A549 (cell line): ENCODE data around the gene CHRNA10. TPM values are rescaled to one million over a fixed set of nuclear protein-coding genes. Genes with fewer than 3 reads are reported as not detected.
"Not testable (repeated sequence)": the region's sequence is repeated elsewhere in the genome, so short reads cannot be mapped to it uniquely, and the experiment has no call there.

Experiments used
- ATAC-seq, 2 experiments: fragments of 200-7000 bp in 1 of 2; fragments of >200 bp in 1 of 2; cut with Nextera tagmentation in 1 of 2; cut with Tn5 transposase in 1 of 2; 3 replicates each; pipeline versions ENCODE4 v1.8.0 to v1.9.1; 2018 to 2020; ENCODE audit warnings: mild to moderate bottlenecking in 1 of 2, moderate library complexity in 1 of 2
- CTCF ChIA-PET: fragments of 300-600 bp; sonication (Branson Sonifier 250); formaldehyde crosslinking; extraction: SDS; loops from one replicate; lab custom pipeline; 2021; ENCODE audit warnings: antibody characterized with exemption, inconsistent platforms; lab: Yijun Ruan, JAX
- POLR2A ChIA-PET: fragments of 350-600 bp; formaldehyde crosslinking; extraction: SDS; loops from one replicate; lab custom pipeline; 2021; ENCODE audit warnings: antibody characterized with exemption, inconsistent platforms; lab: Yijun Ruan, JAX
- DNase-seq, 2 experiments: peaks; one replicate each; pipeline versions ENCODE4 v3.0.0 to v3.0.0-alpha.2; 2011 to 2016; ENCODE audit warnings: low read depth in 1 of 2, low spot score in 1 of 2
- FAIRE-seq: peaks from 2 replicates; lab custom pipeline; 2011; peaks lifted over from hg19 to GRCh38; lab: Jason Lieb, UNC
- H3K27ac ChIP-seq, 2 experiments: fragments of >200 bp; sonication (Bioruptor Twin); formaldehyde crosslinking; 3 replicates each; pipeline ENCODE4 v1.5.1; 2016 to 2017
- H3K4me1 ChIP-seq: fragments of >200 bp; sonication (Bioruptor Twin); formaldehyde crosslinking; 3 replicates; pipeline ENCODE4 v1.6.1; 2016
- H3K4me2 ChIP-seq: fragments of >200 bp; sonication (Bioruptor Twin); formaldehyde crosslinking; 3 replicates; pipeline ENCODE4 v1.6.1; 2016
- H3K4me3 ChIP-seq: fragments of >200 bp; sonication (Bioruptor Twin); formaldehyde crosslinking; 3 replicates; pipeline ENCODE4 v1.5.1; 2016
- H3K9me3 ChIP-seq: fragments of >200 bp; sonication (Bioruptor Twin); formaldehyde crosslinking; 3 replicates; pipeline ENCODE4 v1.6.1; 2016
- BCL3 ChIP-seq: fragments of >200 bp; sonication (Bioruptor Twin); formaldehyde crosslinking; IDR thresholded peaks from 3 replicates; pipeline ENCODE4 v1.6.1; 2016
- CBX8 ChIP-seq: fragments of 200-600 bp; sonication (generic); IDR thresholded peaks from 2 replicates; pipeline ENCODE4 v1.6.1; 2016
- CHD4 ChIP-seq: fragments of 200-600 bp; sonication (generic); IDR thresholded peaks from 2 replicates; pipeline ENCODE4 v1.6.1; 2016; ENCODE audit warnings: antibody characterized with exemption, mild to moderate bottlenecking, borderline replicate concordance
- EP300 ChIP-seq, 2 experiments: fragments of >200 bp; sonication (Bioruptor Twin); formaldehyde crosslinking; IDR thresholded peaks; 2 replicates in 1 of 2; 3 replicates in 1 of 2; pipeline ENCODE4 v1.6.1; 2016 to 2017
- FOXS1 ChIP-seq: fragments of 250-450 bp; sonication (Bioruptor Pico); IDR thresholded peaks from 2 replicates; pipeline ENCODE4 v1.5.0; 2020; ENCODE audit warnings: mild to moderate bottlenecking, moderate library complexity
- HOXA7 ChIP-seq: fragments of 250-450 bp; sonication (Bioruptor Pico); IDR thresholded peaks from 2 replicates; pipeline ENCODE4 v1.5.0; 2020; ENCODE audit warnings: mild to moderate bottlenecking, moderate library complexity
- KDM5A ChIP-seq: fragments of 200-600 bp; sonication (generic); IDR thresholded peaks from 2 replicates; pipeline ENCODE4 v1.6.1; 2016; ENCODE audit warnings: antibody characterized with exemption, mild to moderate bottlenecking
- POLR2A ChIP-seq: IDR thresholded peaks from 2 replicates; pipeline ENCODE4 v1.6.1; 2012; ENCODE audit warnings: mild to moderate bottlenecking, low read length
- SREBF2 ChIP-seq: fragments of 450-650 bp; IDR thresholded peaks from 2 replicates; pipeline ENCODE4 v1.6.1; 2014; ENCODE audit warnings: mild to moderate bottlenecking, moderate library complexity
- USF2 ChIP-seq: fragments of 450-650 bp; IDR thresholded peaks from 2 replicates; pipeline ENCODE4 v1.6.1; 2014; ENCODE audit warnings: antibody characterized with exemption
- ZNF302 ChIP-seq: fragments of 250-450 bp; sonication (Bioruptor Pico); IDR thresholded peaks from 2 replicates; pipeline ENCODE4 v1.9.0; 2021; ENCODE audit warnings: inconsistent platforms, mild to moderate bottlenecking, moderate library complexity
- WGBS: methylation state at CpG from one replicate; pipeline ENCODE4 v1.1.6; 2017; ENCODE audit errors: missing lambda C conversion rate; 5-methylcytosine and 5-hydroxymethylcytosine counted together
- polyA plus RNA-seq, 4 experiments: library from polyadenylated mRNA; depleted of rRNA in 3 of 4; stranded (reverse); fragments of >200 nt; fragmentation: RNase III in 1 of 4; extraction: RNeasy Plus Mini Kit Qiagen cat#74134 plus additional on column Dnase treatment in 1 of 4; gene quantifications; 2 replicates in 3 of 4; 3 replicates in 1 of 4; pipeline ENCODE4 v1.2.3, GENCODE V29; 2011 to 2017
- TF ChIP-seq, protein P1 (sequence below): IDR thresholded peaks from 2 replicates; pipeline ENCODE4 v1.6.1; 2012
- TF ChIP-seq, protein P2 (sequence below): fragments of >200 bp; sonication (Bioruptor Twin); formaldehyde crosslinking; IDR thresholded peaks from 2 replicates; pipeline ENCODE4 v1.6.1; 2016

Gene CHRNA10
- polyA plus RNA-seq, 2 of the 4 experiments (the other 2 are of a cell fraction) = 0.44 to 0.85 TPM

DNA sequence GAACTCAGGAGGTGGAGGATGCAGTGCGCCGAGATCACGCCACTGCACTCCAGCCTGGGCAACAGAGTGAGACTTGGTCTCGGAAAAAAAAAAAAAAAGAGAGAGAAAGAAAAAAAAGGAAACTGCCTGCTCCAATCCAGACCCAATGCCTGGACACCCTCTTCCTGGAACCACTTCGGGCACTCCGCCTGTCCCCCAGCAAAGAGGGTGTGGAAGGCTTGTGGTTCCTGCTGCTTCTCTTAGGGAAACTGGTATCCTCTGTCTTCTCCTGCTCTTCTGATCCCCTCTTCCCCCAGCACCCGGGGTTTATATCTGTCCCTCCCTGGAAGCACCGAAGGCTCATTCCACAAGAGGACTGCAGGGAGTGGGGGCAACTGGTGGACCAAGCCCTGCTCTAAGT lies 12.9 kb downstream of the CHRNA10 start:
- no peak for FAIRE-seq
- DNase-seq = no peak
- TF ChIP-seq POLR2A (no peak), CHD4 (no peak), EP300 (IDR thresholded peaks at IDR 0.05) (no peak), CBX8 (no peak), ZNF302 (CRISPR knock-in tag) (no peak), HOXA7 (no peak), USF2 (no peak), KDM5A (no peak), BCL3 (no peak), FOXS1 (CRISPR knock-in tag) (no peak), SREBF2 (no peak)
- TF ChIP-seq, protein P1, sequence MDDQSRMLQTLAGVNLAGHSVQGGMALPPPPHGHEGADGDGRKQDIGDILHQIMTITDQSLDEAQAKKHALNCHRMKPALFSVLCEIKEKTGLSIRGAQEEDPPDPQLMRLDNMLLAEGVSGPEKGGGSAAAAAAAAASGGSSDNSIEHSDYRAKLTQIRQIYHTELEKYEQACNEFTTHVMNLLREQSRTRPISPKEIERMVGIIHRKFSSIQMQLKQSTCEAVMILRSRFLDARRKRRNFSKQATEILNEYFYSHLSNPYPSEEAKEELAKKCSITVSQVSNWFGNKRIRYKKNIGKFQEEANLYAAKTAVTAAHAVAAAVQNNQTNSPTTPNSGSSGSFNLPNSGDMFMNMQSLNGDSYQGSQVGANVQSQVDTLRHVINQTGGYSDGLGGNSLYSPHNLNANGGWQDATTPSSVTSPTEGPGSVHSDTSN = no peak
- TF ChIP-seq, all 56 proteins: peak for 0
- peak in 1 of 2 experiments; percentile 20; a peak in 1 of 6 replicates for ATAC-seq
- Histone ChIP-seq H3K9me3 (no peaks in the 10 kb centered on the region), H3K4me1 (no peaks in the 10 kb centered on the region), H3K27ac (no peak overlapping the region), H3K4me2 (no peak overlapping the region), H3K4me3 (no peak overlapping the region)
- 64% methylated on average over 8 of the region's 8 CpGs for WGBS
- ChIA-PET POLR2A (no interaction called here), CTCF (no interaction called here)

DNA sequence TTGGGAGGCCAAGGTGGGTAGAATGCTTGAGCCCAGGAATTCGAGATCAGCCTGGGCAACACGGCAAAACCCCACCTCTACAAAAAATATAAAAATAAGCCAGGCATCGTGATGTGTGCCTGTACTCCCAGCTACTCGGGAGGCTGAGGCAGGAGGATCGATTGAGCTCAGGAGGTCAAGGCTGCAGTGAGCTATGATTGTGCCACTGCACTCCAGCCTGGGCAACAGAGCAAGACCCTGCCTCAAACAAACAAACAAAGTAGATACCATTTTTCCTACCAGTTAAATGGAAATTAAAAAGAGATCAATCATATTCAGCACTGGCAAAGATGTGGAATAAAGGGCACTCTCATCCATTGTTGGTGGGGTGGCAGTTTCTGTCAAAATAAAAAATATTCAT lies 13.9 kb downstream of the CHRNA10 start:
- H3K27ac ChIP-seq, POLR2A ChIA-PET, H3K4me1 ChIP-seq, DNase-seq, ATAC-seq, FAIRE-seq, H3K4me2 ChIP-seq, H3K4me3 ChIP-seq, H3K9me3 ChIP-seq: not testable (repeated sequence)
- CTCF ChIA-PET = interaction anchor here (0.8 kb wide), 1 partner anchor 13 kb away, joined by 3 read pairs; no protein-coding TSS in a partner anchor
- 38% methylated on average over 5 of the region's 5 CpGs for WGBS

GRCh38 chr11:3655547-3655946 lies 15.6 kb downstream of the CHRNA10 start:
- TF ChIP-seq USF2 (peak; percentile 49), KDM5A (no peak)
- TF ChIP-seq, protein P2, sequence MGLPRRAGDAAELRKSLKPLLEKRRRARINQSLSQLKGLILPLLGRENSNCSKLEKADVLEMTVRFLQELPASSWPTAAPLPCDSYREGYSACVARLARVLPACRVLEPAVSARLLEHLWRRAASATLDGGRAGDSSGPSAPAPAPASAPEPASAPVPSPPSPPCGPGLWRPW = no peak
- no peak overlapping the region for H3K4me3 ChIP-seq
- H3K27ac ChIP-seq = no peak overlapping the region
- ATAC-seq (peak in 1 of 2 experiments; percentile 63; a peak in 3 of 6 replicates), DNase-seq (no peak), FAIRE-seq (no peak)
- H3K4me2 ChIP-seq = no peak overlapping the region
- WGBS = 54% methylated on average over 3 of the region's 3 CpGs
- CTCF ChIA-PET = interaction anchor here (0.7 kb wide), 1 partner anchor 1923 kb away, joined by 3 read pairs; no protein-coding TSS in a partner anchor
- H3K4me1 ChIP-seq = no peaks in the 10 kb centered on the region
- POLR2A ChIA-PET = no interaction called here
- no peaks in the 10 kb centered on the region for H3K9me3 ChIP-seq

GRCh38 chr11:3652514-3652913 lies 18.7 kb downstream of the CHRNA10 start:
- CTCF ChIA-PET, H3K9me3 ChIP-seq, H3K4me2 ChIP-seq, H3K4me1 ChIP-seq, H3K4me3 ChIP-seq, H3K27ac ChIP-seq, ATAC-seq, DNase-seq, POLR2A ChIA-PET, FAIRE-seq: not testable (repeated sequence)
- WGBS = 67% methylated on average over 3 of the region's 3 CpGs

GRCh38 chr11:3649374-3649773 lies 21.8 kb downstream of the CHRNA10 start:
- Histone ChIP-seq H3K4me2 (peak overlapping the region; percentile 54; the same call in 1 of the 3 replicates), H3K4me1 (peaks cover 12% of the 10 kb centered on the region)
- ATAC-seq, FAIRE-seq, H3K9me3 ChIP-seq, POLR2A ChIA-PET, CTCF ChIA-PET, DNase-seq, H3K4me3 ChIP-seq, H3K27ac ChIP-seq: not testable (repeated sequence)
- 47% methylated on average over 9 of the region's 9 CpGs for WGBS

DNA sequence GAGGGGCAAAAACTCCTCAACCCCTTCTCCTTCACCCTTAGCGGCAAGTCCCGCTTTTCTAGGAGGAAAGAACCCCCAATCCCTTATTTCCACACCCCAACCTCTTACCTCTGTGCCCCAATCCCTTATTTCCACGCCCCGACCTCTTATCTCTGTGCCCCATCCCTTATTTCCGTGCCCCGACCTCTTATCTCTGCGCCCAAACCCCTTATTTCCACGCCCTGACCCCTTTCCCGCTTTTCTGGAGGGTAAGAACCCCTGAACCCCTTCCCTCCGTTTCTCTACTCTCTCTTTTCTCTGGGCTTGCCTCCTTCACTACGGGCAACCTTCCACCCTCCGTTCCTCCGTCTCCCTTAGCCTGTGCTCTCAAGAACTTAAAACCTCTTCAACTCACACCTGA lies 22.3 kb downstream of the CHRNA10 start:
- CTCF ChIA-PET, H3K4me3 ChIP-seq, FAIRE-seq, H3K27ac ChIP-seq, DNase-seq, POLR2A ChIA-PET, H3K9me3 ChIP-seq, ATAC-seq: not testable (repeated sequence)
- 18% methylated on average over 13 of the region's 13 CpGs for WGBS
- H3K4me2 ChIP-seq = peak overlapping the region; percentile 54; the same call in 2 of the 3 replicates
- peaks cover 16% of the 10 kb centered on the region for H3K4me1 ChIP-seq
